ENCODE data around the gene TAS2R60. TPM values are rescaled to one million over a fixed set of nuclear protein-coding genes. Genes with fewer than 3 reads are reported as not detected.
"Not testable (repeated sequence)": the region's sequence is repeated elsewhere in the genome, so short reads cannot be mapped to it uniquely, and the experiment has no call there.

TAS2R60 gene
- polyA plus RNA-seq, 1 donor from 2014 or later = not detected

- H3K36me3 Mint-ChIP-seq = peaks cover 1% of the 10 kb centered on the region
- no peak overlapping the region for H3K4me3 Mint-ChIP-seq
- H3K27me3 Mint-ChIP-seq = peaks cover 11% of the 10 kb centered on the region
- H3K4me1 Mint-ChIP-seq = no peaks in the 10 kb centered on the region
- H3K27ac Mint-ChIP-seq = no peak overlapping the region
- peaks cover 0 to 4% (median 0%) of the 10 kb centered on the region in 3 donors for H3K9me3 Mint-ChIP-seq
Measured at GRCh38 chr7:143462045-143462444, 18.8 kb downstream of the TAS2R60 start.

- Mint-ChIP-seq H3K27me3 (peaks cover 8% of the 10 kb centered on the region), H3K4me3 (no peak overlapping the region), H3K27ac (no peak overlapping the region), H3K36me3 (peaks cover 1% of the 10 kb centered on the region), H3K9me3 (peaks cover 0 to 4% (median 0%) of the 10 kb centered on the region in 3 donors), H3K4me1 (no peaks in the 10 kb centered on the region)
Measured at GRCh38 chr7:143463556-143463955, 20.3 kb downstream of the TAS2R60 start.

GRCh38 chr7:143463957-143464356 is 20.7 kb downstream of the TAS2R60 start:
- Mint-ChIP-seq H3K27me3 (peaks cover 8% of the 10 kb centered on the region), H3K27ac (no peak overlapping the region), H3K9me3 (peaks cover 0 to 4% (median 0%) of the 10 kb centered on the region in 3 donors), H3K36me3 (peaks cover 1% of the 10 kb centered on the region), H3K4me3 (no peak overlapping the region), H3K4me1 (no peaks in the 10 kb centered on the region)

- Mint-ChIP-seq H3K4me1 (no peaks in the 10 kb centered on the region), H3K27me3 (peaks cover 20% of the 10 kb centered on the region), H3K4me3 (no peak overlapping the region), H3K9me3 (peaks cover 0 to 4% (median 2%) of the 10 kb centered on the region in 3 donors), H3K27ac (no peak overlapping the region), H3K36me3 (peaks cover 2% of the 10 kb centered on the region)
Measured at GRCh38 chr7:143467724-143468123, 24.5 kb downstream of the TAS2R60 start.

- not testable (repeated sequence) for H3K4me3 Mint-ChIP-seq, H3K9me3 Mint-ChIP-seq, H3K36me3 Mint-ChIP-seq, H3K4me1 Mint-ChIP-seq, H3K27ac Mint-ChIP-seq
- H3K27me3 Mint-ChIP-seq = peaks cover 15% of the 10 kb centered on the region
Measured at GRCh38 chr7:143472071-143472689, 28.9 kb downstream of the TAS2R60 start.

- peaks cover 2% of the 10 kb centered on the region for H3K27me3 Mint-ChIP-seq
- H3K27ac Mint-ChIP-seq = no peak within 1 kb of the TSS
- H3K36me3 Mint-ChIP-seq = no peaks in the 10 kb centered on the region
- peaks cover 0 to 4% (median 4%) of the 10 kb centered on the region in 3 donors for H3K9me3 Mint-ChIP-seq
- no peak within 1 kb of the TSS for H3K4me3 Mint-ChIP-seq
- H3K4me1 Mint-ChIP-seq = peaks cover 0 to 2% (median 0%) of the 10 kb centered on the region in 3 donors
Measured at GRCh38 chr7:143477501-143478150, 34.4 kb downstream of the TAS2R60 start, which contains the start of gene TAS2R41. Gene TAS2R41 (plus strand): TSS chr7:143477873. CDS start chr7:143477873, 0 bp downstream.

GRCh38 chr7:143479055-143479766 is 36.0 kb downstream of the TAS2R60 start:
- Mint-ChIP-seq H3K27ac (no peak overlapping the region), H3K9me3 (peaks cover 0 to 4% (median 3%) of the 10 kb centered on the region in 3 donors), H3K27me3 (peaks cover 2% of the 10 kb centered on the region), H3K36me3 (no peaks in the 10 kb centered on the region), H3K4me1 (peaks cover 0 to 2% (median 0%) of the 10 kb centered on the region in 3 donors), H3K4me3 (no peak overlapping the region)

- Mint-ChIP-seq H3K4me3 (no peak overlapping the region), H3K9me3 (no peaks in the 10 kb centered on the region), H3K36me3 (no peaks in the 10 kb centered on the region), H3K27ac (peak overlapping the region in 1 of 3 donors; percentile 36), H3K4me1 (peaks cover 0 to 2% (median 0%) of the 10 kb centered on the region in 3 donors), H3K27me3 (peaks cover 2% of the 10 kb centered on the region)
Measured at GRCh38 chr7:143480501-143480900, 37.2 kb downstream of the TAS2R60 start.

GRCh38 chr7:143484119-143484518 is 40.9 kb downstream of the TAS2R60 start:
- H3K27ac Mint-ChIP-seq = no peak overlapping the region
- H3K36me3 Mint-ChIP-seq = no peaks in the 10 kb centered on the region
- peaks cover 10% of the 10 kb centered on the region for H3K27me3 Mint-ChIP-seq
- H3K9me3 Mint-ChIP-seq = no peaks in the 10 kb centered on the region
- peaks cover 0 to 2% (median 0%) of the 10 kb centered on the region in 3 donors for H3K4me1 Mint-ChIP-seq
- no peak overlapping the region for H3K4me3 Mint-ChIP-seq

GRCh38 chr7:143485094-143485493 is 41.8 kb downstream of the TAS2R60 start:
- Mint-ChIP-seq H3K9me3 (no peaks in the 10 kb centered on the region), H3K27ac (no peak overlapping the region), H3K27me3 (peaks cover 12% of the 10 kb centered on the region)

GRCh38 chr7:143485500-143485899 is 42.2 kb downstream of the TAS2R60 start:
- no peak overlapping the region for H3K27ac Mint-ChIP-seq

More at GRCh38 chr7:143485094-143485493, 41.8 kb downstream of the TAS2R60 start:
- Mint-ChIP-seq H3K36me3 (no peaks in the 10 kb centered on the region), H3K4me1 (peaks cover 0 to 2% (median 0%) of the 10 kb centered on the region in 3 donors), H3K4me3 (no peak overlapping the region)

GRCh38 chr7:143486266-143486665 is 43.0 kb downstream of the TAS2R60 start:
- H3K4me1 Mint-ChIP-seq, H3K4me3 Mint-ChIP-seq, H3K9me3 Mint-ChIP-seq, H3K36me3 Mint-ChIP-seq, H3K27ac Mint-ChIP-seq: not testable (repeated sequence)
- peaks cover 12% of the 10 kb centered on the region for H3K27me3 Mint-ChIP-seq

More at GRCh38 chr7:143485500-143485899, 42.2 kb downstream of the TAS2R60 start:
- Mint-ChIP-seq H3K27me3 (peaks cover 12% of the 10 kb centered on the region), H3K4me3 (peak overlapping the region in 1 of 4 donors; percentile 54), H3K9me3 (no peaks in the 10 kb centered on the region), H3K36me3 (no peaks in the 10 kb centered on the region), H3K4me1 (peaks cover 0 to 2% (median 0%) of the 10 kb centered on the region in 3 donors)

GRCh38 chr7:143487061-143487460 is 43.8 kb downstream of the TAS2R60 start:
- H3K36me3 Mint-ChIP-seq = no peaks in the 10 kb centered on the region
- no peak overlapping the region for H3K4me3 Mint-ChIP-seq
- H3K9me3 Mint-ChIP-seq = no peaks in the 10 kb centered on the region
- peak overlapping the region in 1 of 3 donors; percentile 29 for H3K27ac Mint-ChIP-seq
- peaks cover 12% of the 10 kb centered on the region for H3K27me3 Mint-ChIP-seq
- H3K4me1 Mint-ChIP-seq = no peaks in the 10 kb centered on the region

GRCh38 chr7:143487566-143487965 is 44.3 kb downstream of the TAS2R60 start:
- H3K9me3 Mint-ChIP-seq = peaks cover 0 to under 1% (median 0%) of the 10 kb centered on the region in 3 donors
- H3K27me3 Mint-ChIP-seq = peaks cover 12% of the 10 kb centered on the region
- H3K36me3 Mint-ChIP-seq = no peaks in the 10 kb centered on the region
- no peak overlapping the region for H3K27ac Mint-ChIP-seq
- H3K4me3 Mint-ChIP-seq = no peak overlapping the region
- H3K4me1 Mint-ChIP-seq = no peaks in the 10 kb centered on the region

GRCh38 chr7:143490717-143491306 is 47.6 kb downstream of the TAS2R60 start:
- peaks cover 12% of the 10 kb centered on the region for H3K27me3 Mint-ChIP-seq
- no peaks in the 10 kb centered on the region for H3K36me3 Mint-ChIP-seq
- no peak overlapping the region for H3K27ac Mint-ChIP-seq
- H3K4me1 Mint-ChIP-seq = no peaks in the 10 kb centered on the region
- H3K4me3 Mint-ChIP-seq = no peak overlapping the region
- peaks cover 0 to 1% (median 0%) of the 10 kb centered on the region in 3 donors for H3K9me3 Mint-ChIP-seq
